GM18873 (cell line): Measurements from ENCODE around the gene BCAS1.
"Not testable (repeated sequence)": the region's sequence is repeated elsewhere in the genome, so short reads cannot be mapped to it uniquely, and the experiment has no call there.

Experiments used
- ATAC-seq: cut with Tn5 transposase; IDR thresholded peaks from one replicate; pipeline ENCODE4 v1.9.1; 2021; ENCODE audit warnings: mild to moderate bottlenecking, moderate library complexity, moderate number of reproducible peaks; ENCODE audit not compliant: unreplicated experiment, low FRiP score

The BCAS1 gene

DNA sequence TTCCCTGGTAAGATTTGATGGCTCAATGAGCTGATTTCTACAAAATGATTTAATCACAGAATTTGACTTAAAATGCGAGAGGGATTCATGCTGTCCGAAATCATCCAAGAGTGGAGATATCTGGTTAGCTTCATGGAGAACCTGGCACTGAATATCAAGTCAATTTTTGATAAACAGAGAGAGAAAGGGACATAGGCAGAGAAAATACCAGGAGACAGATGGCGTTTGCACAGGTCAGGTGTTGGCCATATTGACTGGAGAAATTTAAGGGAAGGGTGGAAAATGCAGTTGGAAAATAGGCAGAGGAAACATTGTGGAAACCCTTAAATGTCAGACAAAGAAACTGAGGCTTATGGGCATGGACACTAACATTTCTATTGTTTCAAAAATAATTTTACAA is 47.0 kb downstream of the BCAS1 start:
- ATAC-seq = no peak

- ATAC-seq = no peak
These were observed 48.8 kb downstream of the BCAS1 start for GRCh38 chr20:54021446-54022235.

GRCh38 chr20:54020868-54021267 is 49.5 kb downstream of the BCAS1 start:
- no peak for ATAC-seq

DNA sequence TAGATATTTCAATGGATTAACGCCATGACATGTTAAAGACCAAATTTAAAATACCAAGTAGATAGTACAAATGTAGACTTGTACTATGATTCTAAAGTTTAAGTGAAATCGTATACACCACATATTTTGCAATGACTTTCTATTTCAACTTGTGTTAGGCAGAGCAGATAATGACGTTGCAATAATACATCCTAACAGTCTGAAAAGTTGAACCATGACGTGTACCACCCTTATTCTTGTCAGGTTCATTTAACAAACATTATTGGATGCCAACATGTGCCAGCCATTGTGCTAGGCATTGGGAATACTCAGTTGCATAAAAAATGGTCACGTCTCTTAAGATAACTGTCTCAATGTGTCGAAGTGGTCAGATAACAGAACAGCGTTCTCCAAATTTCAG is 50.0 kb downstream of the BCAS1 start:
- no peak for ATAC-seq

DNA sequence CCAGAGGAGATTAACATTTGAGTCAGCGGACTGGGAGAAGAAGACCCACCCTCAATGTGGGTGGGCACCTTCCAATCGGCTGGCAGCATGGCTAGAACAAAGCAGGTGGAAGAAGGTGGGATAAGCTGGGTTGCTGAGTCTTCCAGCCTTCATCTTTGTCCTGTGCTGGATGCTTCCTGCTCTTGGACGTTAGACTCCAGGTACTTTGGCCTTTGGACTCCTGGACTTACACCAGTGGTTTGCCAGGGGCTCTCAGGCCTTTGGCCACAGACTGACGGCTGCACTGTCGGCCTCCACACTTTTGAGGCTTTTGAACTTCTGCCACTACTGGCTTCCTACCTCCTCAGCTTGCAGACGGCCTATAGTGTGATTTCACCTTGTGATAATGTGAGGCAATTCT is 50.8 kb downstream of the BCAS1 start:
- ATAC-seq = no peak

DNA sequence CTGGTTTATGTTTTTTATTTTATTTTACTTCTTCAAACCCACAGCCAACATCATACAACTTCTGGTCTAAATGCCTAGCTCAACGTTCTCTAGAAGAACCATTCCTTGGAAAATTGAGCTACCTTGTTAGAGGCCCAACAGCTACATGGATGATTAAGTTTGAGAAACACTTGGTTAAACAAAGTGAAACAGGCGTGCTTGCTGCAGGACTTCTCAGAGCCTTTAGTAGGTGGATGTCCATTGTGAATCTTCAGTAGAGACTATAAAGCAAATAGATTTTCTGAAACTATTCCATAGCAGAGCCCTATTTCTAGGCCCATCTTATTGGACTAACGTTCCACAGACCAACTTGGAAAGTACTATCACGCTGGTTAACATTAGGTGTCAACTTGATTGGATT is 51.3 kb downstream of the BCAS1 start:
- no peak for ATAC-seq

GRCh38 chr20:54017846-54018245 is 52.5 kb downstream of the BCAS1 start:
- peak; percentile 71 for ATAC-seq

GRCh38 chr20:54015496-54015895 is 54.9 kb downstream of the BCAS1 start:
- no peak for ATAC-seq

DNA sequence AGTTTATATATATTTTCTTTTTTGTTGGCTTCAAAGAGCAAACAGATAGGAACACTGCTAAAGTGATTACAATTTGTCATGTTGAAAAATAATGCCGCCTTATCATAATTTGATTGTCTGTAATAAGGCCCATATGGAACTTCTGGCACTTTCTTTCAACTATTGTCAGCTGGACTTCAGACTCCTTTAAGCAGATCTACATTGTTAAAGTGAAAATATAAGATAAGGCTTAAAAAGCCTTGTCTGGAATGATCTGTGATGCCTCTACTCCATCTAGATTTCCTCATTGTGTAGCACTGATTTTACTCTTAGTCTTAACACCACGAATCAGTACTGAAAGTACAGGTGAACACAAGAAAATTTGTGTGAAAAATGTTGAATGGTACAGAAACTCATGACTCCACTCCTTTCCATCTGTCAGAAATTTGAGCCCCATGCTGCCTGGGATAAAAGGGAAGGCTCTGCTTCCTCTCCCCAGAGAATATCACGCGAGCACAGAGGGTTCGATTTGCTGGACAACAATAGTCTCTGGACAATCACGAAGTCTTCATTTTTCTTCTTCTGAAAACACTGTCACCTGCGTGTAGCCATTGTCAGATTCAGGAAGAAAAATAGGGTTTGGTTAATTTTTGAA is 56.0 kb downstream of the BCAS1 start:
- ATAC-seq = no peak

- ATAC-seq = no peak
These were observed 56.9 kb downstream of the BCAS1 start for GRCh38 chr20:54013471-54013870.

GRCh38 chr20:54011346-54011745 is 59.0 kb downstream of the BCAS1 start:
- ATAC-seq = no peak

GRCh38 chr20:54006216-54006615 is 64.2 kb downstream of the BCAS1 start:
- ATAC-seq = not testable (repeated sequence)

DNA sequence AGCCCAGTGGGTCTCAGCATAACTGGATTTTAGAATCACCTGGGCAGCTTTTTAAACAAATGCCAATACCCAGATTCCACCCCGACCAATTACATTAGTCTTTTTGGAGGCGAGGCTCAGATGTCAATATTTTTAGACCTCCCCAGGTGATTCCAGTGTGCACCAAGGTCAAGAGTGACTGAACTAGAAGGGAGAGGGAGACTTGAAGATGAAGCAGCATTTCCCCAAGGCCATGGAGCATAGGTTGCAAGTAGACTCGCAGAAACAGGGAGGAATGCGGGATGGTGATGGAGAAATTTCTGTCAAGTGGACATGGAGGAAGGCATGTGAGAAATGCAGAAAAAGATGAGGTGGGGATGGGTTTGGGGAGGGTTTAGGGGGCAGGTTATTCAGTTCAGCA is 64.9 kb downstream of the BCAS1 start:
- no peak for ATAC-seq

- peak; percentile 98 for ATAC-seq
These were observed 65.9 kb downstream of the BCAS1 start for GRCh38 chr20:54004445-54004844.

- no peak for ATAC-seq
These were observed 67.7 kb downstream of the BCAS1 start for GRCh38 chr20:54002741-54003140.

GRCh38 chr20:54002056-54002575 is 68.3 kb downstream of the BCAS1 start:
- no peak for ATAC-seq

GRCh38 chr20:54000914-54001313 is 69.5 kb downstream of the BCAS1 start:
- ATAC-seq = no peak

DNA sequence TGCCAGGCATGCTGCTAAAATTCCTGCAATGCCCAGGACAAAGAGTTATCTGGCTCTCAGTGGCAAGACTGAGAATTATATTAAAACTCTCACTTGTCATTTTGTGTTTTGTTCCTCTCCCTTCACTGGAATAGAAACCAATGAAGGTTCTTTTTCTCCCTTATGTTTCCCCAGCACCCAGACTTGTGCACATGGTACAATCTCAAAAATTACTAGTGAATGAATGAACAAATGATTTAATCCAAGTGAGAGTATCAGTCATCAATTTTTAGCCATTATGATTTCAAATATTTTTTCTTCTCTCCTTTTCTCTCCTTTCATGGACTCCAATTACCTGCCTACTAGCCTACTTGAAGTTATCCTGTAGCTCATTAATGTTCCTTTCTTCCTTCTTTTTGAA is 70.1 kb downstream of the BCAS1 start:
- ATAC-seq = no peak

DNA sequence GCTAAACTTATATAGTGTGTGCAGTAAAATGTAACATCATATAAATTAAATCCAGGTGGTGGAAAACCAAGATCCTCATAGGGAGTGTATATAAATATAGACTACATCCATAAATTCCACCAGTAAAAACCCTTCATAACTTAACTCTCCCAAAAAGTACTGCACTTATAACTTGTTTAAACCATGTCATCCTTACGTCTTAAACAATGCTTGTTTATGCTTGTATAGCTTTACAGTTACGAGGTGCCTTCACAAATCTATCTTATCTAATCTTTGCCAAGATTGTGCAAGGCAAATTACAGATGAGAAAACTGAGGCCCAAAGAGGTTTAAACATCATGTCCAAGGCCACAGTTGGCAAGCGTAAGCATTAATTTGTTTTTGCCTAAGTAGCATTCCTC is 71.3 kb downstream of the BCAS1 start:
- ATAC-seq = no peak

- ATAC-seq = no peak
These were observed 73.6 kb downstream of the BCAS1 start for GRCh38 chr20:53996584-53997486.

DNA sequence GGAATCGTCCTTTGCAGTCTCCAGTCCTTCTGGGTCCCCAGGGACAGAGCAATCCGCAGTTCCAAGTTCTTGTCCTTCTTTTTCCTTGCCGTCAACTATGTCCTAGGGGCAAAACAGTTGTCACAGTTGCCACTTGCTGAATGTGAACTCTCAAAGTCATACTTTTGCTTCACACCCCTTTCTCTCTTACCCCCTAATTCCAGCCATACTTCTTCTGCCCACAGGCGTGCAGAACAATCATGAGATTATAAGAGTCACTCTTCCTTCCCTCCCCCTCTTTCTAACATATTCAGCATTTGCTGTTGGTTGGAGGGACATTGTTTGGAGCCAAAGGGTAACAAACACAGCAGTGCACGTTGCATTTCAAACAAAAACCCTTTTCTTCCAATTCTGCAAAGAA is 74.4 kb downstream of the BCAS1 start:
- no peak for ATAC-seq
